ENCODE data around the gene ASIC2.

ASIC2 gene

GRCh38 chr17:33154869-33155455 is 138.1 kb downstream of the ASIC2 start:
- DNase-seq (ENCODE audit: low read depth in 2 of 2), result no peak

- no peak for DNase-seq (ENCODE audit: low read depth in 2 of 2)
These were observed 140.3 kb downstream of the ASIC2 start for GRCh38 chr17:33152783-33153182.

GRCh38 chr17:33151565-33151964 is 141.5 kb downstream of the ASIC2 start:
- no peak for DNase-seq (ENCODE audit: low read depth in 2 of 2)

- no peak for DNase-seq (ENCODE audit: low read depth in 2 of 2)
These were observed 147.2 kb downstream of the ASIC2 start for GRCh38 chr17:33145941-33146340.

GRCh38 chr17:33144837-33145236 is 148.3 kb downstream of the ASIC2 start:
- DNase-seq (ENCODE audit: low read depth in 2 of 2), result no peak

GRCh38 chr17:33142705-33143299 is 150.3 kb downstream of the ASIC2 start:
- DNase-seq (ENCODE audit: low read depth in 2 of 2), result no peak

GRCh38 chr17:33140413-33141099 is 152.5 kb downstream of the ASIC2 start:
- DNase-seq (ENCODE audit: low read depth in 2 of 2), result no peak

- no peak for DNase-seq (ENCODE audit: low read depth in 2 of 2)
These were observed 154.5 kb downstream of the ASIC2 start for GRCh38 chr17:33138627-33139026.

GRCh38 chr17:33137426-33137825 is 155.7 kb downstream of the ASIC2 start:
- no peak for DNase-seq (ENCODE audit: low read depth in 2 of 2)

GRCh38 chr17:33135691-33136090 is 157.4 kb downstream of the ASIC2 start:
- no peak for DNase-seq (ENCODE audit: low read depth in 2 of 2)

- DNase-seq (ENCODE audit: low read depth in 2 of 2), result no peak
These were observed 161.5 kb downstream of the ASIC2 start for GRCh38 chr17:33131620-33132019.

GRCh38 chr17:33127706-33128105 is 165.4 kb downstream of the ASIC2 start:
- no peak for DNase-seq (ENCODE audit: low read depth in 2 of 2)

- DNase-seq (ENCODE audit: low read depth in 2 of 2), result no peak
These were observed 167.0 kb downstream of the ASIC2 start for GRCh38 chr17:33126086-33126485.

- DNase-seq (ENCODE audit: low read depth in 2 of 2), result no peak
These were observed 167.5 kb downstream of the ASIC2 start for GRCh38 chr17:33125552-33125950.

- no peak for DNase-seq (ENCODE audit: low read depth in 2 of 2)
These were observed 168.1 kb downstream of the ASIC2 start for GRCh38 chr17:33124871-33125551.

- DNase-seq (ENCODE audit: low read depth in 2 of 2), result no peak
These were observed 168.9 kb downstream of the ASIC2 start for GRCh38 chr17:33124185-33124584.

- DNase-seq (ENCODE audit: low read depth in 2 of 2), result no peak
These were observed 171.3 kb downstream of the ASIC2 start for GRCh38 chr17:33121756-33122155.

- DNase-seq (ENCODE audit: low read depth in 2 of 2), result no peak
These were observed 171.8 kb downstream of the ASIC2 start for GRCh38 chr17:33121272-33121671.

GRCh38 chr17:33120103-33120502 is 173.0 kb downstream of the ASIC2 start:
- no peak for DNase-seq (ENCODE audit: low read depth in 2 of 2)

- DNase-seq (ENCODE audit: low read depth in 2 of 2), result no peak
These were observed 174.6 kb downstream of the ASIC2 start for GRCh38 chr17:33118391-33119075.

- no peak for DNase-seq (ENCODE audit: low read depth in 2 of 2)
These were observed 177.0 kb downstream of the ASIC2 start for GRCh38 chr17:33116021-33116551.

GRCh38 chr17:33115366-33115765 is 177.7 kb downstream of the ASIC2 start:
- DNase-seq (ENCODE audit: low read depth in 2 of 2), result no peak
